GM18870 (cell line): ENCODE measurements around the gene GPR176.
"Not testable (repeated sequence)": the region's sequence is repeated elsewhere in the genome, so short reads cannot be mapped to it uniquely, and the experiment has no call there.

Source experiments
- ATAC-seq: cut with Tn5 transposase; IDR thresholded peaks from one replicate; pipeline ENCODE4 v1.9.1; 2021; ENCODE audit warnings: moderate library complexity; ENCODE audit not compliant: unreplicated experiment

GPR176 gene

DNA sequence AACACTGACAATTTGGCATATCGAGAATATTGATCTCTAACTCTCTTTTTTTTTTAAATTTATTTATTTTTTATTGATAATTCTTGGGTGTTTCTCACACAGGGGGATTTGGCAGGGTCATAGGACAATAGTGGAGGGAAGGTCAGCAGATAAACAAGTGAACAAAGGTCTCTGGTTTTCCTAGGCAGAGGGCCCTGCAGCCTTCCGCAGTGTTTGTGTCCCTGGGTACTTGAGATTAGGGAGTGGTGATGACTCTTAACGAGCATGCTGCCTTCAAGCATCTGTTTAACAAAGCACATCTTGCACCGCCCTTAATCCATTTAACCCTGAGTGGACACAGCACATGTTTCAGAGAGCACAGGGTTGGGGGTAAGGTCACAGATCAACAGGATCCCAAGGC is 27.0 kb downstream of the GPR176 start:
- not testable (repeated sequence) for ATAC-seq

- no peak for ATAC-seq
Observed at GRCh38 chr15:39892418-39892817, 27.6 kb downstream of the GPR176 start.

DNA sequence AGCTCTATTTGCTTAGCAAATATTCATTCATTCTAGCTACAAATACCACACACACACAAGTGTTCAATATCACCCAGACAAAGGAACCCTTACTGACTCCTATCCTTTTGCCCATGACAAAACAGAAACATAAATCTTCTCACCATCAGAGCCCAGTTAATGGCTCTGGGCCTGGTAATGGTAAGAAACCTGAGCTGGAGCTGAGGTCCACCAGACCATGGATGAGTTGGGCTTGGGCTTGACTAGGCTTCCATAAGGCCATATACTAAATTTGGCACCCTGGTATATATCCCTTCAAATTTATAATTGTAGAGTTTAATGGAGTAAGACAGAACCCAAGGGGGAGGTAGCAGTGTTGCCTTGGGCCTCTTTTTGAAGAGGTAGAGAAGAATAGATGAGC is 29.4 kb downstream of the GPR176 start:
- ATAC-seq: no peak

DNA sequence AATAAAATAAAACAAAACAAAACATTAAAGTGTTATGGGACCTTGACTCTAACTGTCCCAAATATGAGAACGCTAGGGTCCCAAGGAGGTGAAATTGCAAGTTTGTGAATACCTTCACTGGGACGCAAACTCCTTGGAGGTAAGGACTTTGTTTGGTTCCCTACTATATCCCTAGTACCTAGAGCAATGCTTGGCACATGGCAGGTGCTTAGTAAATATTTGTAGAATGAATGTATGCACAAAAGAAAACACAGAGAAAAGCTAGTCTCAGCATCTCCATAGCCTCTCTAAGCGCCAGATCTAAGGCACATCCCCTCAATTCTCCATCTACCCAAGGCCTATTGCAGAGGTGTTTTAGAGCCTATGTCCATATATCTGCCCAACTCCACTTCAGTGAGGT is 30.5 kb downstream of the GPR176 start:
- no peak for ATAC-seq

- ATAC-seq: no peak
Observed at GRCh38 chr15:39888809-39889208, 31.3 kb downstream of the GPR176 start.

- ATAC-seq: no peak
Observed at GRCh38 chr15:39888243-39888642, 31.8 kb downstream of the GPR176 start.

- ATAC-seq: no peak
Observed at GRCh38 chr15:39887832-39888231, 32.2 kb downstream of the GPR176 start.

GRCh38 chr15:39887211-39887610 is 32.9 kb downstream of the GPR176 start:
- no peak for ATAC-seq

GRCh38 chr15:39886418-39886817 is 33.6 kb downstream of the GPR176 start:
- no peak for ATAC-seq

- no peak for ATAC-seq
Observed at GRCh38 chr15:39885099-39885777, 34.8 kb downstream of the GPR176 start.

DNA sequence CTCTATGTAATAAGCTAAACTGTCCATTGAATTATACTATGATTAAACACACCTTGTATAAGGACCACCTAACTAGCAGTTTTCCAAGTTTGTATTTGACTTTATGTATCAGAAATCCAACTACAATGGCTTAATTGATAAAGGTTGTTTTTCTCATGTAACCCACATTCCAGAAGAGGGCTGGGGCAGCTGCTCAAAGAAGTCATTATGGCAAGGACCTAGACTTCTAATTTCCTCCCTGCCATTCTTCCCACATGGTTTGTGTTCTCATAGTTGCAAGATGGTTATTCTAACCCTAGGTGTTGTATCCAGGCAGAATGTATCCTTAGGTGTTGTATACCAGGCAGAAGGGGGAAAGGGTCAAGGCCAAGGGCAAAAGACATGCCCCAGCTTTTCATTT is 35.7 kb downstream of the GPR176 start:
- no peak for ATAC-seq

DNA sequence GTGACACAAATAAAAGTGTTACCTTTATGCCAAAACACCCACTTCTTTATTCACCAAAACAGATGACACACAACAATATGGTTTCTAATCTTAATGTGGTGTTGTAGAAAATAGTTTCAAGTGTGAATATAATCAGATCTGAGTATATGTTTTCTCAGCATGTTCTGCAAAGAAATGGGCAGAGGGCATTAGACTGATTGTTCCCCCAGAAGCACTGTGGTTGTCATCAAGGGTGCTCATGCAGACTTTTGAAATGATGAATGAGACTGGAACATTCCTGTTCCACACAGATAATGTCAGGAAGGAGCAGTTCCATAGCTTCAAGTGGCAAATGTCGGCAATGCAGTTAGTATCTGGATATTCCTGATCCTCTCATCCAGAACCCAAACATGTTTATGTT is 37.5 kb downstream of the GPR176 start:
- ATAC-seq: no peak

DNA sequence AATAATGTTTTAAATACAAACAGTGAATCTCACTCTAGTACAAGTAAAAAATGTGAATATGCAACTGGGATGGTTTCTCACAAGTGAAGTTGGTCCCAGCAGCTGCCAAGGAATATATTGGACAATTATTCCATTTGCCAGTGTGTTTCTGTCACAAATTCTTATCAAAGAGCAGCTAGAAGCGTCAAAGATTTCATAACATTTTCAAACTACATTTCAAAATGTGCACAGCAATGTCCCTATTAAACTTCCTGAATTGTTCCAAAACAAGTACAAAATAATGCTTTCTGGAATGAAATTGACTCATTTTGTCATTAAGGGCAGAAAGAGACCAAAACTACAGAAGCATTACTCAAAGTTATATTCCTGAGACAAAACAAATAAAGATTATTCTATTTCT is 38.3 kb downstream of the GPR176 start:
- ATAC-seq: no peak

- ATAC-seq: no peak
Observed at GRCh38 chr15:39880718-39881387, 39.2 kb downstream of the GPR176 start.

GRCh38 chr15:39878406-39878785 is 41.7 kb downstream of the GPR176 start:
- no peak for ATAC-seq

DNA sequence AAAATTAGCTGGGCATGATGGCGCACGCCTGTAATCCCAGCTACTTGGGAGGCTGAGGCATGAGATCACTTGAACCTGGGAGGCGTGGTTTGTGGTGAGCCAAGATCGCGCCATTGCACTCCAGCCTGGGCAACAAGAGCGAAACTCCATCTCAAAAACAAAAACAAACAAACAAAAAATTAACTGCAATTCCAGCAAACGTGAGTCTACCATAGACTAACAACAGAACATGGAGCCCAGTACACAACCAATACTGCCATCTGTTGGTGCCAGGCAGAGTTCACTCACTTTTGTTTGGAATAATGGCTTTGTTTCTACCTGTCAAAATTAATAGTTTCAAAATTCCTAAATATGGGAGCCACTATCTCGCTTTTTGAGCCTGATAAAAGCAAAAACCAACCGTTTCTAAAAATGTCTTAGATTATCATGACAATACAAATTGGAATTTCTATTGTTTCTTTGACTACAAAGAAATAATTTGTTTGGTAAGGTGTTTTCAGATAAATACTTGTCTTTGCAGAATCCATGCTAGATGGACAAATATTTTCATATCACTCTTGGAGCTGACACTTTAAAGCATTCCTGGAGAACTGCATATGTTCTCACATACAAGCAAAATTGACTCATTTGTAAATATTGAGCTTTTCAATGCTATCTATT is 45.0 kb downstream of the GPR176 start:
- ATAC-seq: no peak

GRCh38 chr15:39873978-39874377 is 46.1 kb downstream of the GPR176 start:
- no peak for ATAC-seq

- ATAC-seq: no peak
Observed at GRCh38 chr15:39870537-39870936, 49.5 kb downstream of the GPR176 start.

DNA sequence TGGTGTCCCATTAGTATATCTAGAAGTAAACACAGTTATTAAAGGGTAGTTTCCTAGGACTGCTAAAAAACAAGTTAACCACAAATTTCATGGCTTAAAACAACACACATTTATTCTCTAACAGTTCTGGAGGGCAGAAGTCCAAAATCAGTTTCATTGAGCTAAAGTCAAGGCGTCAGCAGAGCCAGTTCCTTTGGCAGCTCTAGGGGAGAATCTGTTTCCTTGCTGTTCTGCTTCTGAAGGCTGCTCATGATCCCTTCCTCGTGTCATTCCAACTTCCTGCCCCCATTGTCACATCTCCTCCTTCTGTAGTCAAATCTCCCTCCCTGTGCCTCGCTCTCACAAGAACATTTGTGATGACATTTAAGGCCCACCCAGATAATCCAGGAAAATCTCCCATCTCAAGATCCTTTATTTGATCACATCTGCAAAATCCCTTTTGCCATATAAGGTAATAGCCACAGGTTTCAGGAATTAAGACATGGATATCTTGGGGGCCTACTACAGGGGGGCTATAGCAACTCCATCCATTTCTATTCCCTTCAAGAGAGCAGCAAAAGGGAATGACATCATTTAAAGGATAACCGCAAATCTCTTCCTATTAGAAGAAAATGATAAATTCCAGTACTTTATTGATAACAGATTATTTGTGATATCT is 50.1 kb downstream of the GPR176 start:
- no peak for ATAC-seq

DNA sequence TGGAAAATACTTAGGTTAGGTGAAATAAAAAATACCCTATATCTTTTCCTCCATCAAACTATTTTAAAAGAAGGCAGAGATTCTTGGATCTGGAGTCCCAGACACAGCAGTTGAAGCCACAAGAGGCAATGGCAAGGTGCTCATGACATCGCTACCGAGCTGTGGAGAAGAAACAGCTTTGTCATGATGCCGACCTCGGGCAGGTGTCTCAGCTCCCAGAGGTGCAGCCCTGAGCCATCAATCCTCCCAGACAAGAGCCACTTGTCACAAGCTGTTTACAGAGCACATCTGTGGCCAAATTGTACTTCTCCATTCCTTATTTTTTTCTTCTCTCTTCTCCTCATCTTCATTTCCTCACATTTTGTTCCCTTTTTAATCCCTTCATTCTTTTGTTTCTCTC is 50.8 kb downstream of the GPR176 start:
- ATAC-seq: no peak

DNA sequence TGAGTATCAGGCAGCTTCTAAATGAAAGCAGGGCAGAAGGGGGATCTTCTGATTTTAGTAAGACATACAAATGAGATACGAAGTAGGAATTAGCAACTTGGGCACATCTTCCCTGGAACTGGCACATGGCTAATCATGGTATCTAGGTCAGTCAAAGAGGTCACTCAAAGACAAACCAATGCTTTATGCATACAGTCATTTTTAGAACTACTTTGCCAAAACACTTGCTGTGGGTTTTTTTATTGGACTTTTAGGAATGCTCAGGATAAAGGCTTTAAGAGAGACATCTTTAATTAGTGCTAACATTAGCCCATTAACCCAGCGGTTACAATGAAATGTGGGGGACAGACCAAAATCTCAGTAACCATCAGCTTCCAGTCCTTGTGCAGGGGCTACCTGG is 51.7 kb downstream of the GPR176 start:
- no peak for ATAC-seq

- no peak for ATAC-seq
Observed at GRCh38 chr15:39864116-39864515, 56.0 kb downstream of the GPR176 start.
